Hypothalamus (tissue), 51 donors: ENCODE measurements around the gene ZSWIM3.

Source experiments
- DNase-seq, 51 donors: peaks; one replicate each; lab custom pipeline; 2025; lab: John Stamatoyannopoulos, UW

ZSWIM3 gene

GRCh38 chr20:45832619-45833018 is 24.8 kb upstream of the ZSWIM3 start:
- DNase-seq = no peak

GRCh38 chr20:45833030-45833882 is 24.2 kb upstream of the ZSWIM3 start, which contains the start of gene SNX21:
TSS of gene SNX21 (plus strand) at chr20:45833799. CDS start at chr20:45833920, 121 bp downstream.
- DNase-seq = peak in 47 of 51 donors; percentile 23 to 86 (median 65)

GRCh38 chr20:45833883-45834796 is 23.3 kb upstream of the ZSWIM3 start:
- DNase-seq = peak in 48 of 51 donors; percentile 23 to 86 (median 66)

- DNase-seq = no peak
Observed at GRCh38 chr20:45834797-45835161, 22.6 kb upstream of the ZSWIM3 start.

GRCh38 chr20:45835329-45835765 is 22.1 kb upstream of the ZSWIM3 start:
- DNase-seq = no peak

GRCh38 chr20:45835825-45836224 is 21.6 kb upstream of the ZSWIM3 start:
- peak in 9 of 51 donors; percentile 13 to 42 (median 24) for DNase-seq

- DNase-seq = no peak
Observed at GRCh38 chr20:45836841-45837240, 20.6 kb upstream of the ZSWIM3 start.

- DNase-seq = peak in 1 of 51 donors; percentile 17
Observed at GRCh38 chr20:45840700-45841198, 16.7 kb upstream of the ZSWIM3 start.

- no peak for DNase-seq
Observed at GRCh38 chr20:45841407-45842129, 15.8 kb upstream of the ZSWIM3 start.

- DNase-seq = no peak
Observed at GRCh38 chr20:45842169-45842812, 15.1 kb upstream of the ZSWIM3 start.

GRCh38 chr20:45843506-45843905 is 13.9 kb upstream of the ZSWIM3 start:
- DNase-seq = no peak

GRCh38 chr20:45845452-45845851 is 12.0 kb upstream of the ZSWIM3 start:
- DNase-seq = no peak

GRCh38 chr20:45848421-45848820 is 9.0 kb upstream of the ZSWIM3 start:
- DNase-seq = no peak

- DNase-seq = no peak
Observed at GRCh38 chr20:45848969-45849582, 8.3 kb upstream of the ZSWIM3 start.

GRCh38 chr20:45850238-45850637 is 7.2 kb upstream of the ZSWIM3 start:
- DNase-seq = no peak

- DNase-seq = no peak
Observed at GRCh38 chr20:45850926-45851325, 6.5 kb upstream of the ZSWIM3 start.

GRCh38 chr20:45851501-45851900 is 5.9 kb upstream of the ZSWIM3 start:
- no peak for DNase-seq

- DNase-seq = no peak
Observed at GRCh38 chr20:45852326-45852725, 5.1 kb upstream of the ZSWIM3 start.

- DNase-seq = no peak
Observed at GRCh38 chr20:45853484-45853883, 3.9 kb upstream of the ZSWIM3 start.

GRCh38 chr20:45857882-45858216 is 435 bp downstream of the ZSWIM3 start:
- peak in 3 of 51 donors; percentile 43 to 69 (median 63) for DNase-seq
